HS-27A (cell line): Measurements from ENCODE around the gene VSTM2L.

ENCODE experiments used
- DNase-seq: peaks from one replicate; pipeline ENCODE4 v3.0.0-alpha.2; 2012; ENCODE audit warnings: low read depth, missing footprints

Gene VSTM2L

DNA sequence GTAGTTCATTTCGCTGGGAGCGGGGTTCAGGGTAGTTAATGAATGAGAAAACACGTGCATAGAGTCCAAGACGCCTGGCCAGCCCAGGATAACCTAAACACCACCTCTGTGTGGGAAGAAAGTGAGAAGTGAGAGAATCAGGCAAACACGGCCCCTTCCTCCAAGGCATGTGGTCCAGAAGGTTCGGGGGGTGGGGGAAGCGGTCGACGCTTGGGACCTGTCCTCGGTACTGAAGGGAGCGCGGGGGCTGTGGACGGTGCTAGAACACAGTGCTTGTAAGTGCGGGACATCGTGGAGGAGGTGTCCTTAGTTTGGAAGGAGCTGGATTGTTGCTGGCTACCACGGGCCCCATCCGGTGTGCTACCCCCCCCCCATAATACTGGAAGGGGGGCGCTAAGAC is 1.7 kb upstream of the VSTM2L start:
- no peak for DNase-seq

DNA sequence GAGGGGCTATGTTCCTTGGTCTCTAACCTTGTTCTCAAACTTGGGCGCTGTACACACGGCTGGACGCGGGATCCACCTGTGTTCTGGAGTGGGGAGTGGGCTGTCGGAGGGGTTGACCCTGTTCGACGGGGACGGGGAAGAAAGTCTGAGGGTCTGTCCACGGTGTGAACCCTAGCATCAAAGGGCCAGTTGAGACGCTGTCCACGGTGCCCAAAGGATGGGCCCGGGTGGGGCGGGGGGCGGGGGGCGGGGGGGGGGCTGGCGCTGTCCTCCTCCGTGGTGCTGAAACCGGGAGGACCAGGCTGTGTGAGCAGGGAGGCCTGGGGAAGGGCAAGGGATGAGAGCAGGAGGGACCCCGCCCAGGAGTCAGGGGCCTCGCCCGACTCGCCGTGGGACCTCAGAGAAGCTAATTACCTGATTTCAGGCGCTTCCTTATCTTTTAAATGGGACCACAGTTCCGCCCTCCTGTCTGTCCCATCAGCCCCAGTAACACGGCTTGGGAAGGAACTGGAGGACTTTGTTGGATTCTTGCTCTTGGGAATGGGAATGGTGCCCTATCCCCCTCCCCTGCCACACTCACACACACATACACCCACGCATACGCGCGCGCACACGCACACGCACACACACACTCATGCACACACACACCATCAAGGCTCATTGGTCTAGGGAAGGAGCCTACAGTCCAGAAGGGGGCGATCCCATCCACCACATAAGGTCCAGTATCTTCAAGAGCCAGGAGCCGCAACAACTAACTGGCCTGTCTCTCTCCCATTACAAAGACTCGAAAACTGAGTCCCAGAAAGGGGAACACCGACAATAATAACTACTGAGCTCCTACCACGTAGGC is 1.0 kb upstream of the VSTM2L start:
- peak; percentile 29 for DNase-seq

DNA sequence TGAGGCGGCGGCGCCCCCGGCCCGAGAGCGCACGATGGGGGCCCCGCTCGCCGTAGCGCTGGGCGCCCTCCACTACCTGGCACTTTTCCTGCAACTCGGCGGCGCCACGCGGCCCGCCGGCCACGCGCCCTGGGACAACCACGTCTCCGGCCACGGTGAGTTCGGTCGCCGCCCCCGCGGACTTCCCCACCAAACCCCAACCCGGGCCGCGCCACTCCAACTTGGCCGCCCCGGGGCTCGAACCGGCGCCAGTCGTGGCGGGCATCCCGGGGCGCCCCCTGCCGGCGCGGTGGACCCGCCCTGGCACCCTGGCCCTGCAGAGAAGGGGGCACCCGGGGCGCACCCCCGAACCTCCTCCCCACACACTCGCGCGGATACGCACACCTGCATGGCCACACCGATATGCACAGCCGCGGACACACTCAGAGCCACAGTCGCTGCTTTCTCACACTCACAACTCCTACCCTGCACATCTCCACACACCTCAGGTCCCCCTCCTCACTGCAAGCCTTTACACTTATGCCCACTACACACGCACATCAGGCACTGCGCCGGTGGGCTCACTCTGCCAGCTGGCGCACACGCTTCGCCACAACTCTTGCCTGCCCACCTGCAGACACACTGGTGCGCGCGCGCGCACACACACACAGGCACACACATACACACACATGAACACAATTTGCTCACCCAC is 535 bp downstream of the VSTM2L start:
- DNase-seq: no peak

DNA sequence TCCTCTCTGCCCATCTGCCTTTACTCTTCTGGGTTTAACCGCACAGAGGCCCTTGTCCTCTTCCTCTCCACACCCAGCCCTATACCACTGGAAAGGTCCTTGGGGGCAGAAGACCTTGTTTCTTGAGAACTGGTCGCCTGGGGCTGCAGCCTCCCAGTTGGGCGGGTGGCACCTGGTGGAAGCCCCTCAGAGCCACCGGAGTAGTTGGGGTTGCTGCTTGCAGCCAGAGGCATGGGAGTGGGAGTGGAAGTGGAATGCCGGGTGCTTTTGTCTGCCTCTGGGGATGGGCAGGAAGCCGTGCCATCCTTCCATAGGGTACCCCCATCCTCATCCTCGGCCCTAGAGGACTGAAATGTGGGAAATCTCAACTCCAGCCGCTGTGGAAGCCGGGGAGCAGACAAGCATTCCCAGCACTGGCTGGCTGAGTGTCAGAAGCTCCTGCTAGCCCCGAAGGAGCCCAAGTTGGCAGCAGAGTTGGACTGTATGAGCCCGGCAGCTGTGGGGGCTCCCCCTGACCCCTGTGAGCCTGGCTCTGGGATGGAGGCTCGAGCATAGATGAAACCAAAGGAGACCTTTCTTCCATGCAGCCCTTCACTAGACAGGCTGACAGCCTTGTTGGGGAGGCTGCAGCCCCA is 1.2 kb downstream of the VSTM2L start:
- DNase-seq: no peak

DNA sequence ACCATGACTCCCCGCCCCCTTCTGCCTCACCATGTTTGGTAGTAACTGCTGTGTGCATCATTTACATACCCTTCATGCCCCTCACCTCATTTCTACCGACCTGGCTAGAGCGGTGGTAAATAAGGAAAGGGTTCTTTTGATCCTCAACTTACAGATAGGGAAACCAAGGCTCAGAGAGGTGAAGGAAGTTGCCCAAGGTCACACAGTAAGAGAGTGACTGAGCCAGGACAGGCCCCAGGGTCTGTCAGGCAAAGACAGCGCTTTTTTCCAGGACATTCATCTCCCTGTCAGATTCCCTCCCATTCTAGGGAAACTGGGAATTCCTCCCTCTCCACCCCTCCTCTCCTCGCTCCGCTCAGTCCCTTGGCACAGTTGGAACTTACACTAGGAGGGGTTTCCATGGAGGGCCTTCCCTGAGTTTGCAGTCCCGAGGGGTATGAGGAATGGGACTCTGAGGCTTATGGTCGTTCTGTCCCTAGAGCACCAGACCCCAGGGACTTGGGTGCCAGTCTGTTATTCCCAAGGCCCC is 2.0 kb downstream of the VSTM2L start:
- no peak for DNase-seq

DNA sequence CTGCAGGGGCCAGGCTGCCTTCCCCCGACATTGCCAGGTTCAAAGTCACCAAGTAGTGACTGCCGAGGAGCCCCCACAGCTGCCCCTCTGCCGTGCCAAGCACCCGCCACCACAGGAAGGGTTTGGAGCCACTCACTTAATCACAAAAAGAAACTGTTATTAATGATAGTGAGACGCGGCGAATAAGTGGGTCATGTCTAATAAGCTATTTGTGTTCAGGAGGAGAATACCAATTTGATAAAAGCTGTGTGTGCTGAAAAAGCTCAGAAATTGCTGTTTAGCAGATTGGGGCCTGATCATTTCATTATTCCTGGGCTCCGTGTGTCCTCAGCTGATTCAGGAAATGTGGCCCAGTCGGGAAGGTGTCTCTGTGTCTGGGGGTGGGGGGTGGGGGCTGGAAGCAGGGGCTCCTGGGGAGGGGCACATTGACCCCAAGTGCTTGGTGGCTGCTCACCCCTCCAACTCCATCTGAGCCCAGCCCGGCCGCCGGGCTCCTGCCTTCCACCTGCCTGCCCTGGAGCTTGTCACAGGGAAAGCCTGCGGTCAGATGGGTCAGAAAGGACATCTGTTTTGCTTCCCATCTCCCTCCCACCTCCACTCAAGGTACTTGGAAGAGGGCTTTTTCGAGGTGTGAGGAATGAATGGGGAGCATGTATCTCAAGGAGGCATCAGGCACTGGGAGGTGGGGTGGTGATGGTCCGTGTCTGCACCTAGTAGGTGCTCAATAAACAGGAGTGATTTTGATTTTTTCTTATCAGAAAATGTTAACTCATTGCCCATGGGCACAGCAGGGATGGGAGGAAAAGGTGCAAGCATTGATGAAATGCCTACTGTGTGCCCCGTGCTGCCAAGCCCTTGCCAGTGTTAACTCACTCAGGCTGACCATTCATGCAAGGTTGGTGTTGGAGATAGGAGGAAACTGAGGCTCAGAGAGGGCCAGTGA is 3.0 kb downstream of the VSTM2L start:
- DNase-seq: no peak

DNA sequence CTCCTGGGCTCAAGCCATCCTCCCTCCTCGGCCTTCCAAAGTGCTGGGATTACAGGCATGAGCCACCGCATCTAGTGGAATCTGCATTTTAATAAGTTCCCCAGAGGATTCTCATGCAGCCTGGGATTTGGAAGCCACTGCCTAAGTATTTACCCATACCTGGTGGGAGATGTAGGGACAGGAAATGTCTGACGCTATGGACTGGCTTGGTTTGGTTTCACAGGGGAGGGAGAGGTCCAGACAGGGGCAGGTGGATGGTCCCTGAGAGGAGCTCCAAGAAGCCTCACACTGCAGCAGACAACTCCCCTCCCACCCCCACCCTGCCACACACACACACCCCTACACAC is 4.4 kb downstream of the VSTM2L start:
- no peak for DNase-seq

DNA sequence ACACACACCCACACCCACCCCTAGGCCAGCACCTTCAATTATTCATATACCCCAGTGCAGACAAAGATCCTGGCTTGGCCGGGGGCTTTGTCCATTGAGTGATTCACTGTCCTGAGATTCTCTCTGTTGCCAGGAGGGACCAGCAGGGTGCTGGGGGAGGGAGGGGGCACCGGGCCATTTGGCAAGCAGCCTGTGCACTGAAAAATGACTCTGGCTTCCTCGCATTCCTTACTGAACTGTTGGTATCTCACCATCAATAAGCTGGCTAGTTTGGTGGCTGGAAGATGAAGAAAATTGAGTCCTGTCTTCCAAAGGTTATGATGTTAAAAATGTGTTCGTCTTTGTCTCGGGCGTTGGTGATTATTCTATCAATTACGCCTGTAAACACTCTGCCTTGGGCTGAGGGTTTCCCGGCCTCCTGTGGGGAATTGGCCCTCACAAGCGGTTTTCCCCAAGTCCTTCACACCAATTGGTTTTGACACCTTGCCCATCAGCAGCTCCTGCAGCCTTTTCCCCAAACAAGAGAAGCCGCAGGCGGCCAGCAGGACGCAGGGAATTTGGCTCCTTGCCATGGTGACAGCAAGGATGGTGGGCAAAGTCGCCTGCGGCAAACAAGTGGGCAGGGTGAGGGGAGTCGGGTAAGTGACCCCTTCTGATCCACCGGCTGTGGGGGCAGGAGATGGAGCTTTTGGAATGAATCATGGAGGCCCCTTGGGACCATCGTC is 4.9 kb downstream of the VSTM2L start:
- DNase-seq: peak; percentile 69

DNA sequence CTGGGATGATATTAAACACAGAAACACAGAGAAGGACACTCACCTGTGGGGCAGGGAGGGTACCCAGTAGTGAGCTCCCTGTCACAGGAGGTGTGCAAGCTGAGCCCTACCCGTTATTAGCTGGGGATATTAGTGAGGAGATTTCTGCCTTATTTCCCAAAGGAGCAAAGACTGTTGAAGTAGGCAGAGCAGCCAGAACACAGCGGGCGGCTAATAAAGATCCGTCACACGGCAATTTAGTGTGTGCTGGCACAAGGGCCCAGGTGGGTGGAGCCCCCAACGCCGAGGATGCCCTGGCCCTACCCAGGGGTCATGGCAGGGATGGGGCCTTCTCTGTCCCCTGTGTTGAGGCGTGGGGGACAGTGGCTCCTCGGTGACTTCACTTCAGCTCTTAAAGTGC is 8.3 kb downstream of the VSTM2L start:
- no peak for DNase-seq

DNA sequence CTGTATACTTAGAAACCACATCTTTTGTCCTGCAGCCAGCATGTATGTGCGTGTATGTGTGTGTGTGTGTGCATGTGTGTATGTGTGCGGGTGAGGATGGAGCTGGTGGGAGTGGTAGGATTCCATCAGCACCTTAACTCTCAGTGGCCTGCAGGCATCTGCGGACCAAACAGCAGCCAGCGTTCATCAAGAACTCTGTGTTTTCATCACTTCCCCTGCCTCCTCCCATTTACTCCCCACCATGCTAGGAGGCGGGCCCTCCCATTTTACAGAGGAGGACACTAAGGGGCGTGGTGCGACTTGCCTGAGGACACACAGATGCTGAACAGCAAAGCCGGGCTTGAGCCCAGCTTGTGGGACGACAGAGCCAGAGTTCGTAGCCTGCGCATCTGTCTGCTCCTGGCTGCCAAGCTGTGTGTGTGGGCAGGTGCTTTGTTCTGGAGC is 8.9 kb downstream of the VSTM2L start:
- DNase-seq: no peak

DNA sequence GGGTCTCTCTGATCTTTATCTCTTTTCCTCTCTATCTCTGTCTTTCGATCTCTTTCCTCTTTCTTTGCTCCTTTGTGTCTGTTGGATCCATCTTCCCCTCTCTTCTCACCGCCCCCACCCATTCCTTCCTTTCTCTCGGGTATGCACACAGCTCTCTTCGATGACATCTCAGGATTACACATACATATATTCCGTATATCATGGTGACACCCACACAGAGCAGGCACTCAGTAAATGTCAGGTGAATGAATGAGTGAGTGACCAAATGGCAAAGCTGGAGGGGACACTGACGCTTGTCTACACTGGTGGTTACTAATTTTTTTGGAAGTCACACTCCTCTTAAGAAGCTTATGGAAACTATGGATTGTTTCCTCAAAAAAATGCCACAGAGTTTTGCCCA is 9.9 kb downstream of the VSTM2L start:
- DNase-seq: no peak

DNA sequence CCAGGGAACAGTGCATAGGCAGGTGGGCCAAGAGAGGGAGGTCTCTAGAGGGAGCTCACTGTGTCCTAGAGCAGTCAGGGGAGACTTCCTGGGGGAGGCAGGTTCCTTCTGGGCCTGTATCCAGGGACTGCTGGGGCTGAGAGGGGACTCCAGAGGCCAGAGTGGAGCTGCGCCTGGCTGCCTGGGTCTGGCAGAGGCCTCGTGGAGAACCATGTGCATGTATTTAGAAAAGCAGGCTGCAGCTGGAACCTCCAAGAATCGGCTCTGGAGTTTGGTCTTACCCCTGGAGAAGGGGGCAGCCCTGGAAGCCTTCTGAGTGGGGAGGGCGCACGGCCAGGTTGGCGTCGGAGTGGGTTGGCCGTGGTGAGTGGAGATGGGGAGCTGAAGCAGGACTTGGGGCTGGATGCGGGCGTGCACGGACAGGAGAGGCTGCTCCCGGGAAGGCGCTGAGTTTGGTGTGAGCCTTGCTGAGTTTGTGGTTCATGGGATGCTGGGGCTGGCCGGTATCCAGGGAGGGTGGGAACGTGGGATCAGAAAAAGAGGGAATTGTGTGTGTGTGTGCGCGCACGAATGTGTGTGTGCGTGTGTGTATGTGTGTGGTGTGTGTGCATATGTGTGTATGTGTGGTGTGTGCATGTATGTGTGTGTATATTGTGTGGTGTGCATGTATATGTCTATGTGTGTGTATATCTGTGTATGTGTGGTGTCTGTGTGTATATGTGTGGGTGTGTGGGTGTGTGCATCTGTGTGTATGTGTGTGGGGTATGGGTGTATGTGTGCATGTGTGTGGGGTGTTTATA is 10.8 kb downstream of the VSTM2L start:
- no peak for DNase-seq

DNA sequence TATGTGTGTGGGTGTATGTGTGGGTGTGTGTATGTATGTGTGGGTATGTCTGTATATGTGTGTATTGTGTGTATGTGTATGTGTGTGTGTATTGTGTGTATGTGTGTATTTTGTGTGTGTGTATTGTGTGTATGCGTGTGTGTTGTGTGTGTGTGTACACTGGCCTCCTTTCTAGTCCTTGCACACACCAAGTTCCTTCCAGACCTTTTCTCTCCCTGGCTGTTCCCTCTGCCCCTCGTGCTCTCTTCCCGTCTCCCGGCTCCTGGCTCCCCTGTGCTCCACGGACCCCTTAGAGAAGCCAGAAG is 11.4 kb downstream of the VSTM2L start:
- DNase-seq: no peak

DNA sequence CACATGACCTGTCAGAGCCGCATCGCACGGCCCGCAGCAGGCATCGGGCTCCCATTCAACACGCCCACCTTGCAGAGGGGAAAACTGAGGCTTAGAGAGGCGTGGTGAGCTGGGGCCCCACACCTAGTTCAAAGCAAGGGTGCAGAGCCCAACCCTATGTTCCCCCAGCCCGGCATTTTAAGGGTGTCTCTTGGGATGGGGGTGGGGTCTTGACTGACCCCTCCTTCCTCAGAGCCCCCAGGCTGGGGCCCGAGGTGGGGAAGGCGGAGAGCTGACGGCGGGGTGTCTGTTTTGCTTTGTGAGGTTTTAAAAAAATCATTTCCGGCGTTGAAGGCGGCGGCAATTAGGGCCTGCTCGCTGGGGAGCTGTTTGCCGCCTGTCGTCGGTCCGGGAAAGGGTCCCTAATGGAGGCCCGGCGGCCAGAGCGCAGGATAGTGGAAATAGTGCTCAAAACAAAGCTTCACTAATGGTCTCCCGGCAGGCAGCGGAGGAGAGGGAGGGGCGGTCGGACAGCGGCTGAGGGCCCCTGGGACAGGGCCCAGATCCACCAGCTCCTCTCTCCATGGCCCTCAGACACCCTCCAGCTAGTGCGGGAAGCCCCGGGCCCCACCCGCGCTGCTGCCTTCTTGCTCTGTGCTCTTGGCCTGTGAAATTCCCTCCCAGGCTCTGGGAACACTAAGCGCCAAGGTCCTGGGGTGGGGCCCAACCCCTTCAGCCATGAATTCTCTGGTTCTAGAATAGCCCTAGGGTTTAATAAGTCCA is 11.9 kb downstream of the VSTM2L start:
- no peak for DNase-seq

DNA sequence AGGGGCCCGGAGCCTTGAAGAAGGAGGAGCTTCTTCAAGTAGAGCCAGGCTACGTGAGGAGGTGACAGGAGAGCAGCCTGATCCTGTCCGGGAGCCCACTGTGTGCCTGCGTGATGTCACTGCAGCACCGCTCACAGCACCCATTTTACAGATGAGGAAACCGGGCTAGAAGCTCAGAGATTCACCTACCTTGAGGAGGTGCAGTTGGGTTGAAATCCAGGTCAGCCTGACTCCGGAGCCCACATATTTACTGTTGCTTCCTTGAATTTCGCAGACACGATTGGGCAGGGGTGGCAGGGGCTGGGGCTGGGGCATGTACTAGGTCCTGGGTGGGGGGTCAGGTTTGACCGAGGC is 12.5 kb downstream of the VSTM2L start:
- no peak for DNase-seq

DNA sequence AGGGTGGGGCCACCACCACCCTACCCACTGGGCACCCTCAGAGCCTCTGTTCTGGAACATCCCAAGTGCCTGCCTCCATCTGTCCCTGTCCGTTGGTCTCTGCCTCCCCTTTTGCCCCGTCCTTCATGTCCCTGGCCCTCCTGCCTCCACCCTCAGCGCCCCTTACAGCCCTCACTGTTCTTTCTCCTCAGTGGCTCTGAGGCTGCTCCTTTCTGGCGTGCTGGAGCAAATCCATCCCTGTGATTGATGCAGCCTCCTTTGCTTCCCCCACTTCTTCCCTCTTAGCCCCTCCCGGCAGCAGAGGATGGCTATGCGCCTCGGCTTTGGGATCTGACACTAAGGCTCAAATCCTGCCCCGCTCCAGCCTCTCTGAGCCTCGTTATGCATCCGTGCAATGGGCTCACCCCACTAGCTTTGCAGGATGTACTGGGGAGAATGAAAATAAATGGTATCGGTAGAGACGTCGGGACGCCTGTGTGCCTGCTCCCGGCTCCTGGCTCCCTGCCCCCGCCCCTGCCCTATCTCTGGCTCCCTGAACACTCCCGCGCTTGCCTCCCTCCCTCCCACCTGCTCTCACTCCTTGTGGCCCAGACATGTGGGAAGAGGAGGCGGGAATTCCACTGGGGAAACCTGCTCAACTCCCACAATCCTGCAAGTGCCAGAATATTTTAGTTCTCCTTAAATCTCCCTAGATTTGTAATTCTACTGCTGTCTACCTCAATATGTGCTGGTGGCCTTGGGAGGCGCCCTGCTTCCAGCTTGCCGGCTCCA is 13.1 kb downstream of the VSTM2L start:
- no peak for DNase-seq

DNA sequence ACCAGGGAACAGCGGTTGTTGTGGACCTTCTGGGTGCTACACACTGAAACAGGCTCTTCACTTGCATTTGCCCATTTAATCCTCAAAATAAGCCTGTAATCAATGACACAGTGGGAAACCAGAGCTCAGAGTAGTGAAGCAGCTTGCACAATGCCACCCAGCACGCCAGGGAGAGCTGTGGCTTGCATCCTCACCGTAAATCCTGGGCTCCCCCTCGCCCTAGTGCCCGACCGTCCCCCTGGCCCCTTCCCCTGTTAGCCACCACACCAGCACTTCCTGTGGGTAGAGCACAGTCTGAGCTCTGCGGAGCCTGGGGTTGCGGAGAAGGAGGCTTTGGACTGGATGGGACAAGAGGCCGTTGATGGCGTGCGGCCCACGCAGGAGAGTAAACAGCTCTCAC is 14.5 kb downstream of the VSTM2L start:
- no peak for DNase-seq

DNA sequence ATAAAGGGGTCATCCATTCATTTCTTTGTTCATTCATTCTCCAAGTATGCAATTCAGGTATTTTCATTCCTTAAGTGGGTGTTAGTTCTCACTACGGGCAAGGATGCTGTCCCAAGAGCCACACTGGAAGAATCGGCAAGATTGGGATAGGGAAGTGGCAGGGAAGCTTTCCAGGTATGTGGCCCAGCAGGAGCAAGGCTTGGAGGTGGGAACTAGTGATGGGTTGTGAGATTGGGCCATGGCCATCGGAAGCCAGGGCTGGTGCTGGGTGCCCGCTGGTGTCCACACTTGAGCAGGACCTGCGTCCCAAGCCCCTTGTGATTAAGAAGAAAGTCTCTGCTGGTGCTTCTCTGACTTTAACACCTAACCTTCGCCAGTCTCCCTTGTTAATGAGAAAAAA is 15.1 kb downstream of the VSTM2L start:
- no peak for DNase-seq
